H1 (cell line): ENCODE data around the gene SPG7. TPM values are rescaled to one million over a fixed set of nuclear protein-coding genes. Genes with fewer than 3 reads are reported as not detected.

ENCODE experiments used
- KDM4A ChIP-seq: IDR thresholded peaks from one replicate; pipeline ENCODE4 v1.7.1; 2012; ENCODE audit warnings: low read depth, mild to moderate bottlenecking, moderate library complexity, low read length, inconsistent platforms; ENCODE audit not compliant: severe bottlenecking
- POLR2A ChIP-seq, 2 experiments: IDR thresholded peaks; 1 replicate in 1 of 2; 2 replicates in 1 of 2; pipeline ENCODE4 v1.6.1; 2011; ENCODE audit warnings: low read depth in 2 of 2, low read length in 2 of 2, mild to moderate bottlenecking in 2 of 2; ENCODE audit errors: control extremely low read depth in 1 of 2
- SIN3A ChIP-seq, 2 experiments: IDR thresholded peaks in 1 of 2; conservative IDR thresholded peaks in 1 of 2; 2 replicates each; pipeline ENCODE4 v1.6.1; 2011 to 2012; ENCODE audit warnings: low read length in 2 of 2, improper control_type of control experiment in 1 of 2, low read depth in 1 of 2, mild to moderate bottlenecking in 1 of 2
- SIX5 ChIP-seq: IDR thresholded peaks from 2 replicates; pipeline ENCODE4 v1.6.1; 2011; ENCODE audit warnings: mild to moderate bottlenecking, low read depth, low read length
- SP1 ChIP-seq: IDR thresholded peaks from 2 replicates; pipeline ENCODE4 v1.6.1; 2011; ENCODE audit warnings: low read depth, low read length
- SUZ12 ChIP-seq: fragments of 200-600 bp; sonication (generic); IDR thresholded peaks from 2 replicates; pipeline ENCODE4 v1.6.1; 2012; ENCODE audit warnings: mild to moderate bottlenecking, inconsistent platforms, low read length, moderate library complexity, mixed read lengths
- polyA plus RNA-seq, 7 experiments: library from polyadenylated mRNA; depleted of rRNA in 3 of 7; stranded (reverse) in 5 of 7; unstranded in 2 of 7; fragments of >200 nt in 5 of 7; fragments of 200-250 nt in 2 of 7; gene quantifications; 1 replicate in 5 of 7; 2 replicates in 1 of 7; 4 replicates in 1 of 7; pipeline versions ENCODE4 v1.2.1 to v1.2.3, GENCODE V29; 2011 to 2013; ENCODE audit warnings: missing spikeins in 2 of 7, mixed read lengths in 2 of 7
- total RNA-seq: library from RNA; stranded (reverse); fragmentation: NEBNext Ultra II Directional; extraction: Animal tissue kit (Norgen Biotek cat#: 25700); gene quantifications from 2 replicates; pipeline ENCODE4 v1.2.1, GENCODE V29; 2021
- TF ChIP-seq, protein P1 (sequence below): fragments of 300-600 bp; sonication (generic); IDR thresholded peaks from 2 replicates; pipeline ENCODE4 v1.7.1; 2012; ENCODE audit warnings: low read length, moderate library complexity, mild to moderate bottlenecking, inconsistent platforms; ENCODE audit not compliant: insufficient replicate concordance

The SPG7 gene
- total and polyA plus RNA-seq, 2 of the 8 experiments (the other 6 are each of a cell fraction or from before 2014, with no cell fraction given): 72.1 to 113 TPM

DNA sequence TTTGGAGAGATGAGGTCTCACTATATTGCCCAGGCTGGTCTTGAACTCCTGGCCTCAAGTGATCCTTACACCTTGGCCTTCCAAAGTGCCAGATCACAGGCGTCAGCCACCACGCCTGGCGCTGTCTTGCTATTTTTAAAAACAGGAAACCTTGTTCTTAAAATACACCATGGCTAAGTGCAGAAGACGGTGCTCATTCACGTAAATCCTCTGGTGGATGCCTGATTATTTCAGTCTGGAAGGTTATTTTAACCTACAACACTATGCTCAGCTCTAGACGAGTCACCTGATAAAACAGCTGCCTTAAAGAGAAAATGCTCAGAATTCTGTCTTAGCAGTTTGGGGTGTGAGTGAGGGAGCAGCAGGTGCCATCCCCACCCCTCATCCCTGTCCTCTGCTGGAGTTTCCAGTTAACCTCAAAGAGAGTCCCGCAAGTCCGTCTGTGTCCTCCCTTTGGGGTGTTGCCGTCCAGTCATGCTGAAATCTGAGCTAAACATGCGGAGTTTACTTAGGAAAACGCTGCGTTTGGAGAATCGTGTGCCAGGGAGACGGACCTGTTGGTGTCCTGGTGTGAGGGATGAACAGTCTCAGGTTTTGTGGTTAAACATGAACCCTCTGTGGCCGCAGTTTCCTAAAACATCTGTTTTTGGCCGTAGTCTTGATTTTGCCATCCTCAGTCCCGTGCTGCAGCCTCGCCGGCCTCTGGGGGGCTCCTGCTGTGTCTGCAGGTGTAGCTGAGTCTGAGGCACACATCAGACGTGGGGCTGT is 17.1 kb downstream of the SPG7 start (continued):
- TF ChIP-seq, protein P1, sequence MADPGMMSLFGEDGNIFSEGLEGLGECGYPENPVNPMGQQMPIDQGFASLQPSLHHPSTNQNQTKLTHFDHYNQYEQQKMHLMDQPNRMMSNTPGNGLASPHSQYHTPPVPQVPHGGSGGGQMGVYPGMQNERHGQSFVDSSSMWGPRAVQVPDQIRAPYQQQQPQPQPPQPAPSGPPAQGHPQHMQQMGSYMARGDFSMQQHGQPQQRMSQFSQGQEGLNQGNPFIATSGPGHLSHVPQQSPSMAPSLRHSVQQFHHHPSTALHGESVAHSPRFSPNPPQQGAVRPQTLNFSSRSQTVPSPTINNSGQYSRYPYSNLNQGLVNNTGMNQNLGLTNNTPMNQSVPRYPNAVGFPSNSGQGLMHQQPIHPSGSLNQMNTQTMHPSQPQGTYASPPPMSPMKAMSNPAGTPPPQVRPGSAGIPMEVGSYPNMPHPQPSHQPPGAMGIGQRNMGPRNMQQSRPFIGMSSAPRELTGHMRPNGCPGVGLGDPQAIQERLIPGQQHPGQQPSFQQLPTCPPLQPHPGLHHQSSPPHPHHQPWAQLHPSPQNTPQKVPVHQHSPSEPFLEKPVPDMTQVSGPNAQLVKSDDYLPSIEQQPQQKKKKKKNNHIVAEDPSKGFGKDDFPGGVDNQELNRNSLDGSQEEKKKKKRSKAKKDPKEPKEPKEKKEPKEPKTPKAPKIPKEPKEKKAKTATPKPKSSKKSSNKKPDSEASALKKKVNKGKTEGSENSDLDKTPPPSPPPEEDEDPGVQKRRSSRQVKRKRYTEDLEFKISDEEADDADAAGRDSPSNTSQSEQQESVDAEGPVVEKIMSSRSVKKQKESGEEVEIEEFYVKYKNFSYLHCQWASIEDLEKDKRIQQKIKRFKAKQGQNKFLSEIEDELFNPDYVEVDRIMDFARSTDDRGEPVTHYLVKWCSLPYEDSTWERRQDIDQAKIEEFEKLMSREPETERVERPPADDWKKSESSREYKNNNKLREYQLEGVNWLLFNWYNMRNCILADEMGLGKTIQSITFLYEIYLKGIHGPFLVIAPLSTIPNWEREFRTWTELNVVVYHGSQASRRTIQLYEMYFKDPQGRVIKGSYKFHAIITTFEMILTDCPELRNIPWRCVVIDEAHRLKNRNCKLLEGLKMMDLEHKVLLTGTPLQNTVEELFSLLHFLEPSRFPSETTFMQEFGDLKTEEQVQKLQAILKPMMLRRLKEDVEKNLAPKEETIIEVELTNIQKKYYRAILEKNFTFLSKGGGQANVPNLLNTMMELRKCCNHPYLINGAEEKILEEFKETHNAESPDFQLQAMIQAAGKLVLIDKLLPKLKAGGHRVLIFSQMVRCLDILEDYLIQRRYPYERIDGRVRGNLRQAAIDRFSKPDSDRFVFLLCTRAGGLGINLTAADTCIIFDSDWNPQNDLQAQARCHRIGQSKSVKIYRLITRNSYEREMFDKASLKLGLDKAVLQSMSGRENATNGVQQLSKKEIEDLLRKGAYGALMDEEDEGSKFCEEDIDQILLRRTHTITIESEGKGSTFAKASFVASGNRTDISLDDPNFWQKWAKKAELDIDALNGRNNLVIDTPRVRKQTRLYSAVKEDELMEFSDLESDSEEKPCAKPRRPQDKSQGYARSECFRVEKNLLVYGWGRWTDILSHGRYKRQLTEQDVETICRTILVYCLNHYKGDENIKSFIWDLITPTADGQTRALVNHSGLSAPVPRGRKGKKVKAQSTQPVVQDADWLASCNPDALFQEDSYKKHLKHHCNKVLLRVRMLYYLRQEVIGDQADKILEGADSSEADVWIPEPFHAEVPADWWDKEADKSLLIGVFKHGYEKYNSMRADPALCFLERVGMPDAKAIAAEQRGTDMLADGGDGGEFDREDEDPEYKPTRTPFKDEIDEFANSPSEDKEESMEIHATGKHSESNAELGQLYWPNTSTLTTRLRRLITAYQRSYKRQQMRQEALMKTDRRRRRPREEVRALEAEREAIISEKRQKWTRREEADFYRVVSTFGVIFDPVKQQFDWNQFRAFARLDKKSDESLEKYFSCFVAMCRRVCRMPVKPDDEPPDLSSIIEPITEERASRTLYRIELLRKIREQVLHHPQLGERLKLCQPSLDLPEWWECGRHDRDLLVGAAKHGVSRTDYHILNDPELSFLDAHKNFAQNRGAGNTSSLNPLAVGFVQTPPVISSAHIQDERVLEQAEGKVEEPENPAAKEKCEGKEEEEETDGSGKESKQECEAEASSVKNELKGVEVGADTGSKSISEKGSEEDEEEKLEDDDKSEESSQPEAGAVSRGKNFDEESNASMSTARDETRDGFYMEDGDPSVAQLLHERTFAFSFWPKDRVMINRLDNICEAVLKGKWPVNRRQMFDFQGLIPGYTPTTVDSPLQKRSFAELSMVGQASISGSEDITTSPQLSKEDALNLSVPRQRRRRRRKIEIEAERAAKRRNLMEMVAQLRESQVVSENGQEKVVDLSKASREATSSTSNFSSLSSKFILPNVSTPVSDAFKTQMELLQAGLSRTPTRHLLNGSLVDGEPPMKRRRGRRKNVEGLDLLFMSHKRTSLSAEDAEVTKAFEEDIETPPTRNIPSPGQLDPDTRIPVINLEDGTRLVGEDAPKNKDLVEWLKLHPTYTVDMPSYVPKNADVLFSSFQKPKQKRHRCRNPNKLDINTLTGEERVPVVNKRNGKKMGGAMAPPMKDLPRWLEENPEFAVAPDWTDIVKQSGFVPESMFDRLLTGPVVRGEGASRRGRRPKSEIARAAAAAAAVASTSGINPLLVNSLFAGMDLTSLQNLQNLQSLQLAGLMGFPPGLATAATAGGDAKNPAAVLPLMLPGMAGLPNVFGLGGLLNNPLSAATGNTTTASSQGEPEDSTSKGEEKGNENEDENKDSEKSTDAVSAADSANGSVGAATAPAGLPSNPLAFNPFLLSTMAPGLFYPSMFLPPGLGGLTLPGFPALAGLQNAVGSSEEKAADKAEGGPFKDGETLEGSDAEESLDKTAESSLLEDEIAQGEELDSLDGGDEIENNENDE: no peak
- TF ChIP-seq SP1 (no peak), POLR2A (IDR thresholded peaks at IDR 0.05; ENCODE audit: control extremely low read depth in 1 of 2, low read depth in 2 of 2, low read length in 2 of 2) (no peak), SIN3A (conservative IDR thresholded peaks at IDR 0.05 in 1 of 2, IDR thresholded peaks at IDR 0.05 in 1 of 2; ENCODE audit: low read depth in 1 of 2, low read length in 2 of 2) (no peak), SUZ12 (no peak), SIX5 (no peak), KDM4A (no peak)
